Gastrocnemius medialis (tissue), 4 donors: ENCODE results near the gene CEP70.

ENCODE experiments used
- POLR2A ChIP-seq, 2 donors: fragments of 450-650 bp; IDR thresholded peaks; one replicate each; pipeline ENCODE4 v1.6.1; 2017; ENCODE audit warnings: antibody characterized with exemption in 2 of 2, mild to moderate bottlenecking in 2 of 2, moderate library complexity in 2 of 2
- TF ChIP-seq, protein P1 (sequence below), 5 experiments: fragments of 450-650 bp in 3 of 5; fragments of 200-600 bp in 2 of 5; sonication (generic) in 2 of 5; IDR thresholded peaks in 4 of 5; conservative IDR thresholded peaks in 1 of 5; 1 replicate in 4 of 5; 2 replicates in 1 of 5; pipeline ENCODE4 v1.5.1; 2016 to 2019; ENCODE audit warnings: antibody characterized with exemption in 5 of 5, mild to moderate bottlenecking in 3 of 5, moderate library complexity in 3 of 5

GRCh38 chr3:138497021-138497420 is 97.0 kb downstream of the CEP70 start:
- TF ChIP-seq, protein P1, sequence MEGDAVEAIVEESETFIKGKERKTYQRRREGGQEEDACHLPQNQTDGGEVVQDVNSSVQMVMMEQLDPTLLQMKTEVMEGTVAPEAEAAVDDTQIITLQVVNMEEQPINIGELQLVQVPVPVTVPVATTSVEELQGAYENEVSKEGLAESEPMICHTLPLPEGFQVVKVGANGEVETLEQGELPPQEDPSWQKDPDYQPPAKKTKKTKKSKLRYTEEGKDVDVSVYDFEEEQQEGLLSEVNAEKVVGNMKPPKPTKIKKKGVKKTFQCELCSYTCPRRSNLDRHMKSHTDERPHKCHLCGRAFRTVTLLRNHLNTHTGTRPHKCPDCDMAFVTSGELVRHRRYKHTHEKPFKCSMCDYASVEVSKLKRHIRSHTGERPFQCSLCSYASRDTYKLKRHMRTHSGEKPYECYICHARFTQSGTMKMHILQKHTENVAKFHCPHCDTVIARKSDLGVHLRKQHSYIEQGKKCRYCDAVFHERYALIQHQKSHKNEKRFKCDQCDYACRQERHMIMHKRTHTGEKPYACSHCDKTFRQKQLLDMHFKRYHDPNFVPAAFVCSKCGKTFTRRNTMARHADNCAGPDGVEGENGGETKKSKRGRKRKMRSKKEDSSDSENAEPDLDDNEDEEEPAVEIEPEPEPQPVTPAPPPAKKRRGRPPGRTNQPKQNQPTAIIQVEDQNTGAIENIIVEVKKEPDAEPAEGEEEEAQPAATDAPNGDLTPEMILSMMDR (IDR thresholded peaks at IDR 0.05 in 4 of 5, conservative IDR thresholded peaks at IDR 0.05 in 1 of 5): no peak
- no peak for TF ChIP-seq POLR2A (IDR thresholded peaks at IDR 0.05)
